GM12892 (cell line): ENCODE measurements around the gene GAK.
"Not testable (repeated sequence)": the region's sequence is repeated elsewhere in the genome, so short reads cannot be mapped to it uniquely, and the experiment has no call there.

Source experiments
- DNase-seq: peaks from one replicate; pipeline ENCODE4 v3.0.0; 2011; ENCODE audit not compliant: insufficient read length
- FAIRE-seq: peaks from 2 replicates; lab custom pipeline; 2011; peaks lifted over from hg19 to GRCh38; lab: Jason Lieb, UNC
- POLR2A ChIP-seq: IDR thresholded peaks from 2 replicates; pipeline ENCODE4 v1.6.1; 2011; ENCODE audit warnings: low read depth, low read length, control low read depth
- POLR2AphosphoS5 ChIP-seq: IDR thresholded peaks from 2 replicates; pipeline ENCODE4 v1.6.1; 2011; ENCODE audit warnings: low read depth, low read length, control low read depth
- TAF1 ChIP-seq: IDR thresholded peaks from 2 replicates; pipeline ENCODE4 v1.6.1; 2011; ENCODE audit warnings: low read depth, mild to moderate bottlenecking, control low read depth, low read length, borderline replicate concordance

The GAK gene

GRCh38 chr4:948101-948935, 16.2 kb upstream of the GAK start:
- FAIRE-seq, result no peak
- DNase-seq, result peak; percentile 19
- TF ChIP-seq POLR2AphosphoS5 (no peak), POLR2A (no peak), TAF1 (no peak)

GRCh38 chr4:947491-947971, 15.4 kb upstream of the GAK start:
- TF ChIP-seq TAF1 (no peak), POLR2A (no peak), POLR2AphosphoS5 (no peak)
- FAIRE-seq, result no peak
- peak; percentile 13 for DNase-seq

DNA sequence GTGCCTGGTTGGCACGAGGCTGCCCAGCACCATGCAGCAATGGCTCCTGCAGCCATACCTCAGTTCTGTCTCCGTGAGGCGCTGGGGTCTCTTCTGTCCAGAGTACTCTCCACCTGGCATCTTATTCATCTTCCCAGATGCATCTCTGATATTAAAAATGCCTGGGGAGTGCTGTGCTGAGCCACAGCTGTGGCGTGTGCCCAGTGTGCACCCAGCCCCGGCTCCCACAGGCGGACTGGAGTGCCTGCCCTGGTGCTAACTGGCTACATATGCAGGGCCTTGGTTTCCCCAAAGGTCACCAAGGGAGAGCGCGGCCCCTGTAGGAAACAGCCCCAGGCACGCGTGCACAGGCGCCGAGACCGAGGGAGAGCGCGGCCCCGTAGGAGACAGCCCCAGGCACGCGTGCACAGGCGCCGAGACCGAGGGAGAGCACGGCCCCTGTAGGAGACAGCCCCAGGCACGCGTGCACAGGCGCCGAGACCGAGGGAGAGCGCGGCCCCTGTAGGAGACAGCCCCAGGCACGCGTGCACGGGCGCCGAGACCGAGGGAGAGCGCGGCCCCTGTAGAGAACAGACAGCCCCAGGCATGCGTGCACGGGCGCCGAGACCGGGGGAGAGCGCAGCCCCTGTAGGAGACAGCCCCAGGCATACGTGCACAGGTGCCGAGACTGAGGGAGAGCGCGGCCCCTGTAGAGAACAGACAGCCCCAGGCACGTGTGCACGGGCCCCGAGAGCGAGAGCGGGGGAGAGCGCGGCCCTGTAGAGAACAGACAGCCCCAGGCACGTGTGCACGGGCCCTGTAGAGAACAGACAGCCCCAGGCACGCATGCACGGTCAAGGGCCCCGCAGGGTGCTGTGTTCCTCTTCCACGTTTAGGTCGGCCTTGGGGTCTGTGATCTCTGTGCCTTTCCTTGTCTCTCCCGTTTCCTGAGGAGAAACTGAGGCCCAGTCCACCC, 14.7 kb upstream of the GAK start:
- TF ChIP-seq TAF1 (no peak), POLR2A (no peak), POLR2AphosphoS5 (no peak)
- no peak for DNase-seq
- FAIRE-seq, result no peak

DNA sequence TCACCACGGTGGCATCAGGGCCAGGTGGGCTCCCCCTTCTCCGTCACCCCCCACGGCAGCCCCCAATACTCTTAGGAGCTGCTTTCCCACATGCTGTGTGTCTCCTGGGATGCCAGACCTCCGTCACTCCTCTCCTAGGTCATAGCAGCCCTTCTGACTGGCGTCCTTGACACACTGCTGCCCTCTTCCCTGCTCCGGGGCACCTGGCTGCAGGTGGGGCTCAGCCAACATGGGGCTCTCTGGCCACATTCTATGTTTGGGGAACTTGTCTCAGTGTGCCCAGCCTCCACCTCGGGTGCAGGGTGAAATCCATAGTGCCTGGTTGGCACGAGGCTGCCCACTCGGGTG, 14.0 kb upstream of the GAK start:
- no peak for DNase-seq
- TF ChIP-seq POLR2A (no peak), TAF1 (no peak)
- no peak for FAIRE-seq

DNA sequence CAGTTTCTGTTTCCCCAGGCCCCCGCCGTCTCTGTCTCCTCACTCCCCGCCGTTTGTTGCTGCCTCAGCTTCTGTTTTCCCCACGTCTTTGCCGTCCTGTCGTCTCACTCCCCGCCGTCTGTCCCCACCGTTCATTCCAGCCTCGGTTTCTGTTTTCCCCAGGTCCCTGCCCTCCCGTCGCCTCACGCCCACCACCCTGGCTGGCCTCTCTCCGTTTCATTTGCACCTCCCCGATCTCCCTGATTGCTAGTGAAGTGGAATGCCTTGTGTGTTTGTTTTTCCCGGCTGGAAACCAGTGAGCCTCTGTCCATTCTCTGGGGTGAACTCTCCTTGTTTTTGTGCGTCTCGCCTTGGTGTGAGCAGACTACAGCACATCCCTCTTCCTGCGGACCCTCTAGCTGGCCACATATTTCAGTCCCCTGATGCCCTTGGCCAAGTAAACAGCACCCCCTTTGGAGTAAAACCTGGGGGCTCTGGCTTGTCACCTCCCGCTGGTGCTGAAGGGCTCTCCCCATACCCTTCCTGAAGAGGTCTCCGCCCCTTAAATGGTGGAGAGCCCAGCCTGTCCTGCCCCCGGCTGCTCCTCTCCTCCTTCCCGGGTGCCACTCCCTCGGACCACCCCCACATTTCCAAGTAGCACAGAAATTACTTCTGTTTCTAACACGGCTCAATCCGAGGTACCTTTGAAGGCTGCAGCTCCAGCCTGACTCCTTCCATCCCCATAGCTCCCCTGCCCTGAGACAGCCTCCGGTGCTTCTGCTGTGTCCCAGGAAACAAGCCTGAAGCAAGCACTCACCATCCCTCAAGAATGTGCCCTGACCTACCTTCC, 13.4 kb upstream of the GAK start:
- FAIRE-seq (no peak), DNase-seq (no peak)
- TF ChIP-seq TAF1, result no peak
- no peak for TF ChIP-seq POLR2A
- no peak for TF ChIP-seq POLR2AphosphoS5

GRCh38 chr4:939508-939907, 7.4 kb upstream of the GAK start:
- not testable (repeated sequence) for DNase-seq, FAIRE-seq

GRCh38 chr4:932713-933070, 576 bp upstream of the GAK start:
- no peak for TF ChIP-seq POLR2AphosphoS5
- TF ChIP-seq TAF1, result no peak
- no peak for TF ChIP-seq POLR2A
- no peak for DNase-seq
- FAIRE-seq, result no peak

DNA sequence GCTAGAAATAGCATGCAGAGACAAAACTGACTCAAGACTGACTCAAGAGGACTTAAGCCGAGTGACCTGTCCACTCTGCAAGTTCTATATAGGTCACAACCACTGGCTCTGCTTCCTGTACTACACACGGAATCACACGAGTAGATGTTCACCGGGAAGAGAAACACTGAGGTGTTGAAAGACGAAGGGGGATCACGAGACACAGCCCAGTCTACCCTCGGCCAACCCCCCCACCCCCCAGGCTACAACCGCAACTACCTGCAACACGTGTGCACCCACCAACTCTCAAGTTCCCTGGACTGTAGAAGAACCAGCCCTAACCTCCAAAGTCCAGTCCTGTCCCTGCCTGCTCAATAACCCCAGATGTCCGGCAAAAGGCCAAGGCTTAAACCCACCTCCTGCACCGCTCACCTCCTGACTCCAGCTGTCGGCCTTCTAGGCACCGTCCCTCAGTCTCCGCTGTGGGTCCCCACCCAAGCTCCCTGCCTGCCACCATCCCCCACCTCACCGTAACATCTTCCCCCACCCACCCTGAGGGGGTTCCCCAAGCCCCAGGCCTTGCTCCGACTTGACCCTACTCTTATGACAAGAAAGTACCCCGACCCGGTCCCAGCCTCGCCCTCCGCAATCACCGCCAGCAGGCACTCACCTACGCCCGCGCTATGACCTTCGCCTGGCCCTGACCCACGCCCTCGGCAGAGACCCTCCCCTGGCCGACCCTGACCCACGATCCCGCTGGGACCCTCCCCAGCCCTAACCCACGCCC, 739 bp downstream of the GAK start:
- DNase-seq, result no peak
- TF ChIP-seq POLR2A (no peak), POLR2AphosphoS5 (no peak), TAF1 (no peak)
- no peak for FAIRE-seq

- DNase-seq, result no peak
- FAIRE-seq, result no peak
- TF ChIP-seq POLR2AphosphoS5, result no peak
- no peak for TF ChIP-seq TAF1
- TF ChIP-seq POLR2A, result no peak
Observed at GRCh38 chr4:930827-931193, 1.3 kb downstream of the GAK start.

- FAIRE-seq, result no peak
- DNase-seq, result no peak
- no peak for TF ChIP-seq POLR2AphosphoS5
Observed at GRCh38 chr4:930028-930551, 2.0 kb downstream of the GAK start.
